HG03108 (cell line): ENCODE data around the gene CISD2.
"Not testable (repeated sequence)": the region's sequence is repeated elsewhere in the genome, so short reads cannot be mapped to it uniquely, and the experiment has no call there.

Experiments used
- ATAC-seq: cut with Tn5 transposase; IDR thresholded peaks from one replicate; pipeline ENCODE4 v1.9.1; 2021; ENCODE audit warnings: moderate library complexity; ENCODE audit not compliant: unreplicated experiment

CISD2 gene

DNA sequence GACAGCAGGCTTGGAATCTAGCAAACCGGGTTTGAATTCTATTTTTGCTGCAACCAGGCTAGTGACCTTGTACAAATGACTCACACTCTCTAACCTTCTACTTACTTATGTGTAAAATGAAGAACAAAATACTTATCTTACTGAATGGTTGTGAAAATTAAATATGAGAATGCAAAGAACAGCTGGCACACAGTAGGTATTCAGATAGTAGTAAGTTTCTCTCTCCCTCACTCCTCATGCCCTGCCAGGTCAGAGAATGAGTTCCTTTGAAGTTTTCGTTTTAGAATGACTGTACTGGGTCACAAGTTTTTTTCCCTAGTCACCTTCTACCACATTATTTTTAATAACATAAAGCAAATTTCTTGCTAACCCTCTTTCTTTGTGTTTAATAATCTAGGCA is 33.0 kb downstream of the CISD2 start:
- ATAC-seq = no peak

DNA sequence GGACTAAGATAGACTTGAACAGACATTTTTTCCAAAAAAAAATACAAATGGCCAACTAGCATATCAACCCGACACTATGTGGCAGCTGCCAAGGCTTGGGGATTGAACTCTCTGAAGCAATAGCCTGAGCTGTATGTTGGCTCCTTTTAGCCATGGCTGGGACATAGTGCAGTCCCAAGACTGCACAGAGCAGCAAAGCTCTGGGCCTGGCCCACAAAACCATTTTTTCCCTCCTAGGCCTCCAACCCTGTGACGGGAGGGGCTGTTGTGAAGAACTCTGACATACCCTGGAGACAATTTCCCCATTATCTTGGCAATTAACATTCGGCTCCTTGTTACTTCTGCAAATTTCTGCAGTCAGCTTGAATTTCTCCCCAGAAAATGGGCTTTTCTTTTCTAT is 50.1 kb downstream of the CISD2 start:
- no peak for ATAC-seq

GRCh38 chr4:102919697-102920096 is 50.9 kb downstream of the CISD2 start:
- not testable (repeated sequence) for ATAC-seq

- ATAC-seq = no peak
These were observed 66.9 kb downstream of the CISD2 start for GRCh38 chr4:102935716-102936115.

- ATAC-seq = not testable (repeated sequence)
These were observed 69.3 kb downstream of the CISD2 start for GRCh38 chr4:102938063-102938462.
